H1 (cell line): ENCODE results near the gene FCRLA. TPM values are rescaled to one million over a fixed set of nuclear protein-coding genes. Genes with fewer than 3 reads are reported as not detected.

ENCODE experiments used
- CTCF ChIA-PET: fragments of 300-600 bp; sonication (Branson Sonifier 250); formaldehyde crosslinking; loops from one replicate; lab custom pipeline; 2021; ENCODE audit not compliant: partially characterized antibody; lab: Charles Lee
- POLR2A ChIA-PET: fragments of 300-600 bp; sonication (Branson Sonifier 250); formaldehyde crosslinking; loops from one replicate; lab custom pipeline; 2021; ENCODE audit warnings: inconsistent platforms; ENCODE audit not compliant: partially characterized antibody; lab: Charles Lee
- DNase-seq, 2 experiments: peaks; one replicate each; pipeline versions ENCODE4 v3.0.0 to v3.0.0-alpha.2; 2010 to 2022; ENCODE audit warnings: low spot score in 2 of 2, low read depth in 1 of 2, mixed read lengths in 1 of 2
- FAIRE-seq: peaks from 2 replicates; lab custom pipeline; 2011; peaks lifted over from hg19 to GRCh38; lab: Jason Lieb, UNC
- H2AFZ ChIP-seq: 2 replicates; pipeline ENCODE4 v1.8.1; 2012; ENCODE audit warnings: low read length, inconsistent platforms
- H2AK5ac ChIP-seq: 2 replicates; pipeline ENCODE4 v1.6.1; 2013; ENCODE audit warnings: low read depth, low read length
- H2BK120ac ChIP-seq: replicated peaks from 2 replicates; pipeline ENCODE3; 2013; ENCODE audit warnings: low read depth, low read length, inconsistent platforms
- H2BK12ac ChIP-seq: 2 replicates; pipeline ENCODE4 v1.6.1; 2013; ENCODE audit warnings: low read depth, low read length
- H2BK15ac ChIP-seq: 2 replicates; pipeline ENCODE4 v1.6.1; 2013; ENCODE audit warnings: low read length
- H2BK20ac ChIP-seq: 2 replicates; pipeline ENCODE4 v1.6.1; 2013; ENCODE audit warnings: low read length
- H2BK5ac ChIP-seq: 2 replicates; pipeline ENCODE4 v1.6.1; 2013; ENCODE audit warnings: low read depth, low read length
- H3K14ac ChIP-seq: 2 replicates; pipeline ENCODE4 v1.6.1; 2013; ENCODE audit warnings: inconsistent platforms; ENCODE audit not compliant: insufficient read length
- H3K18ac ChIP-seq: 2 replicates; pipeline ENCODE4 v1.6.1; 2013; ENCODE audit warnings: low read length; ENCODE audit errors: extremely low read depth
- H3K23ac ChIP-seq: 2 replicates; pipeline ENCODE4 v1.6.1; 2013; ENCODE audit warnings: inconsistent platforms; ENCODE audit not compliant: insufficient read length
- H3K23me2 ChIP-seq: 2 replicates; pipeline ENCODE4 v1.6.1; 2013; ENCODE audit warnings: low read depth, low read length
- H3K27ac ChIP-seq: 2 replicates; pipeline ENCODE4 v1.6.1; 2011; ENCODE audit warnings: low read depth, low read length, inconsistent platforms
- H3K27me3 ChIP-seq, 4 experiments: replicated peaks in 1 of 4; 1 replicate in 1 of 4; 2 replicates in 3 of 4; pipeline versions ENCODE4 v1.6.1 to v1.8.1; 2011 to 2013; ENCODE audit warnings: low read length in 3 of 4, mild to moderate bottlenecking in 3 of 4, inconsistent platforms in 2 of 4, mixed read lengths in 2 of 4, moderate library complexity in 1 of 4; ENCODE audit not compliant: control insufficient read depth in 3 of 4, insufficient read depth in 3 of 4; ENCODE audit errors: extremely low read depth in 1 of 4
- H3K36me3 ChIP-seq, 4 experiments: 2 replicates each; pipeline versions ENCODE4 v1.6.1 to v1.8.1; 2011 to 2013; ENCODE audit warnings: mild to moderate bottlenecking in 4 of 4, low read length in 3 of 4, moderate library complexity in 2 of 4, control low read depth in 1 of 4, inconsistent platforms in 1 of 4; ENCODE audit not compliant: insufficient read depth in 4 of 4, control insufficient read depth in 2 of 4
- H3K4ac ChIP-seq: replicated peaks from 2 replicates; pipeline ENCODE3; 2013; ENCODE audit warnings: low read length, low read depth, mixed read lengths, inconsistent platforms; ENCODE audit not compliant: insufficient read length
- H3K4me1 ChIP-seq, 4 experiments: replicated peaks in 1 of 4; 1 replicate in 1 of 4; 2 replicates in 3 of 4; pipeline versions ENCODE4 v1.6.1 to v1.8.1; 2011 to 2013; ENCODE audit warnings: low read length in 3 of 4, inconsistent platforms in 2 of 4, mixed read lengths in 1 of 4; ENCODE audit not compliant: insufficient read depth in 4 of 4, control insufficient read depth in 3 of 4
- H3K4me2 ChIP-seq, 2 experiments: 2 replicates each; pipeline versions ENCODE4 v1.6.1 to v1.8.1; 2011 to 2013; ENCODE audit warnings: low read depth in 2 of 2, low read length in 2 of 2, control low read depth in 1 of 2, inconsistent platforms in 1 of 2, mild to moderate bottlenecking in 1 of 2; ENCODE audit not compliant: insufficient read depth in 1 of 2
- H3K4me3 ChIP-seq, 4 experiments: fragments of 200-600, 300-600 bp in 1 of 4; sonication (generic), shearing (Covaris generic), sonication (Bioruptor Twin) in 1 of 4; 2 replicates each; pipeline versions ENCODE4 v1.5.1 to v1.8.1; 2011 to 2016; ENCODE audit warnings: low read length in 4 of 4, low read depth in 3 of 4, control low read depth in 2 of 4, inconsistent platforms in 2 of 4, mild to moderate bottlenecking in 2 of 4, mixed read lengths in 1 of 4, moderate library complexity in 1 of 4; ENCODE audit not compliant: insufficient read depth in 2 of 4; ENCODE audit errors: extremely low read depth in 1 of 4
- H3K56ac ChIP-seq: replicated peaks from 2 replicates; pipeline ENCODE3; 2013; ENCODE audit warnings: low read depth, mild to moderate bottlenecking, mixed read lengths, low read length, inconsistent platforms; ENCODE audit not compliant: insufficient read length
- H3K79me1 ChIP-seq: 2 replicates; pipeline ENCODE4 v1.6.1; 2013; ENCODE audit warnings: low read depth, low read length, control low read depth
- H3K79me2 ChIP-seq, 2 experiments: 2 replicates each; pipeline versions ENCODE4 v1.6.1 to v1.8.1; 2012 to 2013; ENCODE audit warnings: low read length in 2 of 2, mild to moderate bottlenecking in 2 of 2, inconsistent platforms in 1 of 2; ENCODE audit not compliant: insufficient read depth in 2 of 2, control insufficient read depth in 1 of 2
- H3K9ac ChIP-seq, 4 experiments: replicated peaks in 1 of 4; 1 replicate in 1 of 4; 2 replicates in 3 of 4; pipeline versions ENCODE4 v1.6.1 to v1.8.1; 2011 to 2013; ENCODE audit warnings: low read depth in 3 of 4, low read length in 3 of 4, control low read depth in 2 of 4, mild to moderate bottlenecking in 2 of 4, moderate library complexity in 2 of 4, inconsistent platforms in 1 of 4; ENCODE audit errors: extremely low read depth in 1 of 4
- H3K9me3 ChIP-seq, 2 experiments: 2 replicates each; pipeline versions ENCODE4 v1.6.1 to v1.8.1; 2012 to 2013; ENCODE audit warnings: mild to moderate bottlenecking in 2 of 2, moderate library complexity in 2 of 2, control low read depth in 1 of 2, inconsistent platforms in 1 of 2, low read depth in 1 of 2, low read length in 1 of 2, mixed read lengths in 1 of 2; ENCODE audit not compliant: insufficient read depth in 2 of 2
- H4K20me1 ChIP-seq, 2 experiments: replicated peaks in 1 of 2; 2 replicates each; pipeline versions ENCODE3 to v1.8.1; 2011 to 2013; ENCODE audit warnings: inconsistent platforms in 2 of 2, low read length in 2 of 2, mild to moderate bottlenecking in 1 of 2; ENCODE audit not compliant: insufficient read depth in 2 of 2, control insufficient read depth in 1 of 2
- H4K5ac ChIP-seq: 2 replicates; pipeline ENCODE4 v1.6.1; 2013; ENCODE audit warnings: low read length, low read depth, mixed read lengths, inconsistent platforms; ENCODE audit not compliant: insufficient read length
- H4K8ac ChIP-seq: 2 replicates; pipeline ENCODE4 v1.8.0; 2013; ENCODE audit warnings: mild to moderate bottlenecking, moderate library complexity, low read length, inconsistent platforms; ENCODE audit not compliant: insufficient read depth; ENCODE audit errors: extremely low read depth
- H4K91ac ChIP-seq: replicated peaks from 2 replicates; pipeline ENCODE3; 2013; ENCODE audit warnings: low read length, mixed read lengths, inconsistent platforms; ENCODE audit not compliant: insufficient read length
- BACH1 ChIP-seq: IDR thresholded peaks from 2 replicates; pipeline ENCODE4 v1.6.1; 2012; ENCODE audit warnings: low read length, improper control_type of control experiment
- BRCA1 ChIP-seq: IDR thresholded peaks from 2 replicates; pipeline ENCODE4 v1.6.1; 2012; ENCODE audit warnings: low read depth, low read length, improper control_type of control experiment
- HDAC6 ChIP-seq: IDR thresholded peaks from one replicate; pipeline ENCODE4 v1.7.1; 2012; ENCODE audit warnings: low read depth, mild to moderate bottlenecking, inconsistent platforms, low read length, moderate library complexity
- JUND ChIP-seq: IDR thresholded peaks from 2 replicates; pipeline ENCODE4 v1.6.1; 2011; ENCODE audit warnings: mild to moderate bottlenecking, improper control_type of control experiment, low read length
- KDM1A ChIP-seq: fragments of 200-600, 300-600 bp; sonication (generic); IDR thresholded peaks from 2 replicates; pipeline ENCODE4 v1.7.1; 2016; ENCODE audit warnings: mild to moderate bottlenecking, low read length, borderline replicate concordance
- KDM4A ChIP-seq: IDR thresholded peaks from one replicate; pipeline ENCODE4 v1.7.1; 2012; ENCODE audit warnings: low read depth, mild to moderate bottlenecking, moderate library complexity, low read length, inconsistent platforms; ENCODE audit not compliant: severe bottlenecking
- POU5F1 ChIP-seq: IDR thresholded peaks from 2 replicates; pipeline ENCODE4 v1.6.1; 2011; ENCODE audit warnings: low read depth, mild to moderate bottlenecking, low read length, moderate library complexity
- RAD21 ChIP-seq, 2 experiments: IDR thresholded peaks in 1 of 2; conservative IDR thresholded peaks in 1 of 2; 2 replicates each; pipeline ENCODE4 v1.6.1; 2011; ENCODE audit warnings: low read depth in 2 of 2, low read length in 2 of 2, improper control_type of control experiment in 1 of 2, inconsistent platforms in 1 of 2, mild to moderate bottlenecking in 1 of 2, moderate library complexity in 1 of 2
- SIRT6 ChIP-seq: IDR thresholded peaks from one replicate; pipeline ENCODE4 v1.7.1; 2012; ENCODE audit warnings: low read length, inconsistent platforms
- SUZ12 ChIP-seq: fragments of 200-600 bp; sonication (generic); IDR thresholded peaks from 2 replicates; pipeline ENCODE4 v1.6.1; 2012; ENCODE audit warnings: mild to moderate bottlenecking, inconsistent platforms, low read length, moderate library complexity, mixed read lengths
- WGBS, 2 experiments: shearing (Covaris generic) in 1 of 2; methylation state at CpG; one replicate each; pipeline versions ENCODE4 v1.1.6 to v1.1.7; 2013 to 2015; ENCODE audit warnings: low lambda C conversion rate in 2 of 2, mixed read lengths in 2 of 2, inconsistent platforms in 1 of 2, low coverage in 1 of 2, missing lambda C conversion rate in 1 of 2; ENCODE audit not compliant: insufficient replicate concordance in 2 of 2, insufficient coverage in 1 of 2, insufficient read length in 1 of 2; ENCODE audit errors: extremely low coverage in 1 of 2, missing lambda C conversion rate in 1 of 2; 5-methylcytosine and 5-hydroxymethylcytosine counted together
- polyA plus RNA-seq, 7 experiments: library from polyadenylated mRNA; depleted of rRNA in 3 of 7; stranded (reverse) in 5 of 7; unstranded in 2 of 7; fragments of >200 nt in 5 of 7; fragments of 200-250 nt in 2 of 7; gene quantifications; 1 replicate in 5 of 7; 2 replicates in 1 of 7; 4 replicates in 1 of 7; pipeline versions ENCODE4 v1.2.1 to v1.2.3, GENCODE V29; 2011 to 2013; ENCODE audit warnings: missing spikeins in 2 of 7, mixed read lengths in 2 of 7
- total RNA-seq: library from RNA; stranded (reverse); fragmentation: NEBNext Ultra II Directional; extraction: Animal tissue kit (Norgen Biotek cat#: 25700); gene quantifications from 2 replicates; pipeline ENCODE4 v1.2.1, GENCODE V29; 2021

FCRLA gene
- total and polyA plus RNA-seq, 2 of the 8 experiments (the other 6 are each of a cell fraction or from before 2014, with no cell fraction given) = not detected

- H3K4ac ChIP-seq = no peak overlapping the region
- peak in 1 of 2 experiments; percentile 85 for DNase-seq
- peak overlapping the region; percentile 40; the same call in 1 of the 2 replicates for H2BK15ac ChIP-seq
- CTCF ChIA-PET = interaction anchor here (0.6 to 4.8 kb wide), 14 partner anchors 8 to 301 kb away, joined by 3 to 52 read pairs (median 4); partner anchors contain the start of gene DUSP12
- H3K36me3 ChIP-seq = no peaks in the 10 kb centered on the region
- H3K27ac ChIP-seq = peak overlapping the region; percentile 45; the same call in 1 of the 2 replicates
- peak overlapping the region; percentile 78 to 86 (median 85) for H3K4me3 ChIP-seq
- peak overlapping the region; percentile 58 to 73 (median 69); a peak in 5 of 7 replicates for H3K9ac ChIP-seq
- H3K18ac ChIP-seq = peak overlapping the region; percentile 99
- H4K5ac ChIP-seq = peak overlapping the region; percentile 35
- H4K8ac ChIP-seq = peak overlapping the region; percentile 91
- no peak overlapping the region for H3K23ac ChIP-seq
- peak overlapping the region; percentile 70 for H4K91ac ChIP-seq
- H4K20me1 ChIP-seq = no peaks in the 10 kb centered on the region
- H3K4me2 ChIP-seq = peak overlapping the region; percentile 89 to 100
- no peak overlapping the region for H3K14ac ChIP-seq
- FAIRE-seq = no peak
- H3K9me3 ChIP-seq = no peaks in the 10 kb centered on the region
- H3K27me3 ChIP-seq = peaks cover 12 to 25% (median 22%) of the 10 kb centered on the region in 4 experiments
- peak overlapping the region; percentile 90; the same call in 1 of the 2 replicates for H2AFZ ChIP-seq
- H2AK5ac ChIP-seq = no peak overlapping the region
- no peak overlapping the region for H2BK120ac ChIP-seq
- H3K4me1 ChIP-seq = peaks cover 2 to 8% (median 4%) of the 10 kb centered on the region in 4 experiments
- H3K23me2 ChIP-seq = peaks cover 12% of the 10 kb centered on the region
- 1% methylated on average over 35 of the region's 83 CpGs; no CpG with 5 or more reads in 1 of the 2 experiments for WGBS, 2 experiments
- no peaks in the 10 kb centered on the region for H3K79me2 ChIP-seq
- H2BK5ac ChIP-seq = peak overlapping the region; percentile 60; the same call in 1 of the 2 replicates
- no peaks in the 10 kb centered on the region for H3K79me1 ChIP-seq
- no peak overlapping the region for H2BK12ac ChIP-seq
- H3K56ac ChIP-seq = peak overlapping the region; percentile 27
- H2BK20ac ChIP-seq = no peak overlapping the region
- POLR2A ChIA-PET = interaction anchor here (0.7 to 2.7 kb wide), 9 partner anchors 10 to 114 kb away, joined by 3 to 27 read pairs (median 6); partner anchors contain the start of genes DUSP12 and FCRLA
- no peak for TF ChIP-seq HDAC6
- peak; percentile 59; the same call in 1 of the 2 replicates for TF ChIP-seq SUZ12
- no peak for TF ChIP-seq RAD21 (IDR thresholded peaks at IDR 0.05 in 1 of 2, conservative IDR thresholded peaks at IDR 0.05 in 1 of 2; ENCODE audit: low read depth in 2 of 2, low read length in 2 of 2)
- no peak for TF ChIP-seq BRCA1
- no peak for TF ChIP-seq POU5F1
- TF ChIP-seq KDM1A = no peak
- no peak for TF ChIP-seq JUND
- TF ChIP-seq BACH1 = peak; percentile 22; the same call in 1 of the 2 replicates
- TF ChIP-seq KDM4A = peak; percentile 99
- no peak for TF ChIP-seq SIRT6
Measured at GRCh38 chr1:161726473-161727255, 19.6 kb downstream of the FCRLA start.
